HFFc6 (cell line): ENCODE measurements around the gene RAPH1. TPM values are rescaled to one million over a fixed set of nuclear protein-coding genes. Genes with fewer than 3 reads are reported as not detected.

Experiments
- DNase-seq: peaks from one replicate; pipeline ENCODE4 v3.0.0-alpha.2; 2018
- H3K27ac Mint-ChIP-seq: 2 replicates; pipeline ENCODE4 v1.8.0; 2020; ENCODE audit warnings: mild to moderate bottlenecking, mixed read lengths
- H3K27me3 Mint-ChIP-seq: 2 replicates; pipeline ENCODE4 v1.8.0; 2021; ENCODE audit warnings: mild to moderate bottlenecking, moderate library complexity, mixed read lengths; ENCODE audit not compliant: insufficient read depth
- H3K36me3 Mint-ChIP-seq: 2 replicates; pipeline ENCODE4 v1.8.0; 2021; ENCODE audit warnings: low read depth, mixed read lengths
- H3K4me1 Mint-ChIP-seq: 2 replicates; pipeline ENCODE4 v1.8.0; 2020; ENCODE audit warnings: low read depth, mixed read lengths
- H3K4me3 Mint-ChIP-seq: 2 replicates; pipeline ENCODE4 v1.8.0; 2020; ENCODE audit warnings: mild to moderate bottlenecking, moderate library complexity, mixed read lengths
- H3K9me3 Mint-ChIP-seq: 2 replicates; pipeline ENCODE4 v1.8.0; 2020; ENCODE audit warnings: mild to moderate bottlenecking, mixed read lengths
- total RNA-seq, 6 experiments: library from RNA; stranded (reverse); fragmentation: NEBNext Ultra II Directional; extraction: Animal tissue kit (Norgen Biotek cat#: 25700); gene quantifications; 2 replicates in 1 of 6; 3 replicates in 5 of 6; pipeline ENCODE4 v1.2.3, GENCODE V29; 2021
- TF ChIP-seq, protein P1 (sequence below): fragments of 200-600 bp; sonication (generic); IDR thresholded peaks from 2 replicates; pipeline ENCODE4 v1.5.0; 2021; ENCODE audit warnings: antibody characterized with exemption, mild to moderate bottlenecking

The RAPH1 gene
- total RNA-seq, 6 experiments from 2014 or later = 40.9 to 49.5 (median 46.9) TPM

DNA sequence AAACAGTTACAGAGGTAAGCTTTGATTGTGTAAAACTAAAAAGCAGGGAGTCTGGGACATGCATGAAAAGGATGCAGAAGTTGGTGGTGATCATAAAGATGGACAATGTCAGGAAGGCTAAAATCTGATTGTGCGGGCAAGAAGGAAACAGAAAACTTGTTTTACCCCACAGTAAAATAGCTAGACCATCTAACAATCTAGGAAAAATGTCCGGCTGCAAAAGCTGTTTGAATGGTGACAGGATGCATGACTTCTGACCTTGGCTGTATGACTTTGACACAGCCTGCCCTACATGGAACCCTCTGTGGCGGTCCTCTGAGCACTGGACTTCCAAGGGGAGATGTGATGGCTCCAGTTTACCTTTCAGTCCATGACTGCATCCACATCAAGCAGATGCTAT is 93.6 kb downstream of the RAPH1 start:
- no peaks in the 10 kb centered on the region for H3K9me3 Mint-ChIP-seq
- H3K27ac Mint-ChIP-seq = no peak overlapping the region
- no peaks in the 10 kb centered on the region; the same call in none of the 2 replicates for H3K27me3 Mint-ChIP-seq
- TF ChIP-seq, protein P1, sequence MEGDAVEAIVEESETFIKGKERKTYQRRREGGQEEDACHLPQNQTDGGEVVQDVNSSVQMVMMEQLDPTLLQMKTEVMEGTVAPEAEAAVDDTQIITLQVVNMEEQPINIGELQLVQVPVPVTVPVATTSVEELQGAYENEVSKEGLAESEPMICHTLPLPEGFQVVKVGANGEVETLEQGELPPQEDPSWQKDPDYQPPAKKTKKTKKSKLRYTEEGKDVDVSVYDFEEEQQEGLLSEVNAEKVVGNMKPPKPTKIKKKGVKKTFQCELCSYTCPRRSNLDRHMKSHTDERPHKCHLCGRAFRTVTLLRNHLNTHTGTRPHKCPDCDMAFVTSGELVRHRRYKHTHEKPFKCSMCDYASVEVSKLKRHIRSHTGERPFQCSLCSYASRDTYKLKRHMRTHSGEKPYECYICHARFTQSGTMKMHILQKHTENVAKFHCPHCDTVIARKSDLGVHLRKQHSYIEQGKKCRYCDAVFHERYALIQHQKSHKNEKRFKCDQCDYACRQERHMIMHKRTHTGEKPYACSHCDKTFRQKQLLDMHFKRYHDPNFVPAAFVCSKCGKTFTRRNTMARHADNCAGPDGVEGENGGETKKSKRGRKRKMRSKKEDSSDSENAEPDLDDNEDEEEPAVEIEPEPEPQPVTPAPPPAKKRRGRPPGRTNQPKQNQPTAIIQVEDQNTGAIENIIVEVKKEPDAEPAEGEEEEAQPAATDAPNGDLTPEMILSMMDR = no peak
- no peak for DNase-seq
- no peak overlapping the region for H3K4me3 Mint-ChIP-seq
- H3K36me3 Mint-ChIP-seq = peaks cover 51% of the 10 kb centered on the region
- peaks cover 40% of the 10 kb centered on the region for H3K4me1 Mint-ChIP-seq

DNA sequence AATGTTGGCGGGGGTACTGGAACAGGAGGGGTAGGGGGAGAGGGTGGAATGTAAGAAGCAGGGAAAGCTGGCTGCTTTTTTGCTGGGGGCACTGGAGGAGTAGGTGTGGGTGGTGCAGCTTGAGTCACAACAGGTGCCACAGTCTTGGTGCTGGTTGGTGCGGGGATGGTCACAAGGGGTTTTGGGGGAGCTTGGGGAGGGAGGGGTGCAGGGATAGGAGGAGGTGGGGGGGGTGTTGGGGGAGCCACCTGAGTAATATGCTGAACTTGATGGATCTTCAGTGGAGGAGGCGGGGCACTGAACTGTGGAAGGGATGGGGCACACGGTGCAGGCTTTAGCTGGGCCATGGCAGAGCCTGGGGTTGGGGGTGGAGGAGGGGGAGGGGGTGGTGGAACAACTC is 94.4 kb downstream of the RAPH1 start:
- TF ChIP-seq, protein P1 = no peak
- DNase-seq = no peak
- H3K4me1 Mint-ChIP-seq = peaks cover 34% of the 10 kb centered on the region
- H3K9me3 Mint-ChIP-seq = no peaks in the 10 kb centered on the region
- peaks cover 48% of the 10 kb centered on the region for H3K36me3 Mint-ChIP-seq
- no peak overlapping the region for H3K4me3 Mint-ChIP-seq
- H3K27ac Mint-ChIP-seq = no peak overlapping the region
- no peaks in the 10 kb centered on the region; the same call in none of the 2 replicates for H3K27me3 Mint-ChIP-seq

DNA sequence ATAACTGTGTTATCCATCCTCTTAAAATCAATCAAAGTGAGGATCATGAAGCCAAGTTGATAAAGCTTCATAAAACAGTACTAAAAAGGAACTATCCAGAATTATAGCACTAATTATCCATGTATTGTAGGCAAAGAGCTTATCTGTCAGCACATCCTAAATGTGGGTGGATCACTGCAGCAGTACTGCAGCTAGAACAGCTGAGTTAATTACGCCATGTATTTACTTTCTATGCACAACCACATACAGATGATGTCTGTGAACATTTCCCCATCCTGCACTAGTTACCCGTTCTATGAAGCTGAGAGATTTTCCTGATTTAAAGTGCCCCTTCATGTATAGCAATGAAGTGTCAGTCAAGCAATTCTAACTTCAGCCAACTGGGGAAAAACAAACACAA is 96.6 kb downstream of the RAPH1 start:
- DNase-seq = no peak
- Mint-ChIP-seq H3K36me3 (peaks cover 35% of the 10 kb centered on the region), H3K27me3 (no peaks in the 10 kb centered on the region; the same call in none of the 2 replicates), H3K27ac (no peak overlapping the region), H3K4me1 (peaks cover 20% of the 10 kb centered on the region), H3K9me3 (no peaks in the 10 kb centered on the region), H3K4me3 (no peak overlapping the region)
- TF ChIP-seq, protein P1 = no peak

DNA sequence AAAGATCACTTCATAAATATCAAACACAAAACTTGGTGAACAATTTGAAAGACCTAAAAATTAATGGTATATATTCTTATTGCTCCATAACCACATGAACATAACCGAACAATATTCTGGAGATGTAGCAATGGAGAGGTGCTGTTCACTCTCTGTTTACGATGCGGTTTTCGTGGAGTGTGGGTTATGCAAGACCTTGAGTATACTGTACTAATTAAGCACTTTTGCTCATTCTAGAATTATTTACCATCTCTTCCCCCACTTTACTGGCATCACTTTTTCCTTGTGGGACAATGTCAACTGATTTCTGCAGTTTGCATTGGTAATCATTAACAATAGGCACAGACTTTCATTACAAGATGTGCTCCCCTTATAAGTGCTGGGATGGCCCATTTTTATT is 97.6 kb downstream of the RAPH1 start:
- Mint-ChIP-seq H3K4me1 (peaks cover 20% of the 10 kb centered on the region), H3K4me3 (no peak overlapping the region), H3K27me3 (no peaks in the 10 kb centered on the region; the same call in none of the 2 replicates), H3K27ac (no peak overlapping the region), H3K9me3 (no peaks in the 10 kb centered on the region), H3K36me3 (peaks cover 34% of the 10 kb centered on the region)
- TF ChIP-seq, protein P1 = no peak
- no peak for DNase-seq

DNA sequence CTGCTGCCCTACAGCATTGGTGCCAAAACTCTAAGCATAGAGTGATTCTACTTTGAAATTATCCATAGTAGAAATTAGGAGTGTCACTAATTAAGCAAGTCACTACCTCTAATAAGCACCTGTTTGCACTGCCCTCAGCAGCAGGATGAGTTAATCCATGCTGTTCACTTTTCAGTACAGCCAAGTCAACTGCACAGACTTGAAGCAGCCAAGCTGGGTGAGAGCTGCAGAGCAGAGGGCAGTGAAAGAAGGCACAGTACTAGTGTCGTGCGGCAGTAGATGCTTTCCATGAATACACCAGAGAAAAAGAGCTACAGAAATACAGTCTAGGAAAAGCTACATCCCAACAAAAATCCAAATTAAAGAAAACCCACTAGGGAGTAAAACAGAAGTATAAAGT is 98.6 kb downstream of the RAPH1 start:
- Mint-ChIP-seq H3K27ac (peak overlapping the region; percentile 38; the same call in 1 of the 2 replicates), H3K4me1 (peaks cover 30% of the 10 kb centered on the region), H3K36me3 (peaks cover 34% of the 10 kb centered on the region), H3K27me3 (no peaks in the 10 kb centered on the region; the same call in none of the 2 replicates), H3K4me3 (no peak overlapping the region), H3K9me3 (no peaks in the 10 kb centered on the region)
- TF ChIP-seq, protein P1 = no peak
- no peak for DNase-seq

DNA sequence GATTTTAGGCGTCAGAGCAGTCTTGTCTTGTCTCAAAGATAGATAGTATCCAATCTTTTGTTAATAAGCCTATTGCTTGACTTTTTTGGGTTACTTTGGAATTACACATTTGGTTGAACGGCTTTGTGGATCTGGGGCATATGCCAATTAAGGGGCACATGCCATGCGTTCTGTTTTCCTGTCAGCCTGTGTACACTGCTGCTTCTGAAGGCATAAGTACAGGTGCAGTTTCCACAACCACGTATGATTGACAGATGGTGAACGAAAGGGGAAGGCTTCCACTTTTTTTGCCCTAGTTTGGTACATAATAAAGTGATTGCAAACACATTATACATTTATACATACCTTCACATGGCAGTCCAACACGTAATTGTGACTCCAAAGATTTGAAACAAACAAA is 102.3 kb downstream of the RAPH1 start:
- Mint-ChIP-seq H3K9me3 (no peaks in the 10 kb centered on the region), H3K36me3 (peaks cover 13% of the 10 kb centered on the region), H3K4me3 (no peak overlapping the region), H3K4me1 (peaks cover 28% of the 10 kb centered on the region), H3K27me3 (no peaks in the 10 kb centered on the region), H3K27ac (no peak overlapping the region; the same call in 1 of the 2 replicates)
- TF ChIP-seq, protein P1 = no peak
- no peak for DNase-seq
